Osteoblast (primary cell): ENCODE data around the gene LRP2BP. TPM values are rescaled to one million over a fixed set of nuclear protein-coding genes. Genes with fewer than 3 reads are reported as not detected.

ENCODE experiments used
- DNase-seq: peaks from one replicate; pipeline ENCODE4 v3.0.0; 2011; ENCODE audit warnings: low spot score, mixed read lengths; ENCODE audit not compliant: insufficient read length; ENCODE audit errors: missing footprints
- H2AFZ ChIP-seq: 2 replicates; pipeline ENCODE4 v1.6.0; 2011; ENCODE audit warnings: mild to moderate bottlenecking, low read length
- H3K27ac ChIP-seq: 2 replicates; pipeline ENCODE4 v1.5.1; 2011; ENCODE audit warnings: mild to moderate bottlenecking, low read depth, low read length, moderate library complexity
- H3K27me3 ChIP-seq: 2 replicates; pipeline ENCODE4 v1.6.0; 2012; ENCODE audit warnings: mild to moderate bottlenecking, control low read depth, inconsistent platforms, low read length, moderate library complexity; ENCODE audit not compliant: insufficient read depth
- H3K36me3 ChIP-seq: 2 replicates; pipeline ENCODE4 v1.5.1; 2011; ENCODE audit warnings: mild to moderate bottlenecking, low read length, control low read depth, moderate library complexity; ENCODE audit not compliant: insufficient read depth
- H3K4me1 ChIP-seq: 2 replicates; pipeline ENCODE4 v1.5.1; 2011; ENCODE audit warnings: mild to moderate bottlenecking, low read length, control low read depth, moderate library complexity; ENCODE audit not compliant: insufficient read depth
- H3K4me2 ChIP-seq: 2 replicates; pipeline ENCODE4 v1.6.0; 2011; ENCODE audit warnings: mild to moderate bottlenecking, low read length; ENCODE audit not compliant: insufficient read depth
- H3K4me3 ChIP-seq: fragments of 200-600 bp; sonication (generic); 3 replicates; pipeline ENCODE4 v1.5.1; 2012; ENCODE audit warnings: mild to moderate bottlenecking, low read length, inconsistent platforms; ENCODE audit not compliant: insufficient read depth
- H3K79me2 ChIP-seq: 2 replicates; pipeline ENCODE4 v1.6.0; 2012; ENCODE audit warnings: mild to moderate bottlenecking, low read length, control low read depth, inconsistent platforms; ENCODE audit not compliant: insufficient read depth
- H3K9me3 ChIP-seq: 2 replicates; pipeline ENCODE4 v1.5.1; 2011; ENCODE audit warnings: low read depth, low read length, control low read depth
- H4K20me1 ChIP-seq: 2 replicates; pipeline ENCODE4 v1.6.0; 2012; ENCODE audit warnings: mild to moderate bottlenecking, low read length, control low read depth; ENCODE audit not compliant: insufficient read depth
- CTCF ChIP-seq: IDR thresholded peaks from 2 replicates; pipeline ENCODE4 v1.5.1; 2011; ENCODE audit warnings: mild to moderate bottlenecking, low read depth, low read length, moderate library complexity; ENCODE audit errors: extremely low read depth
- total RNA-seq: library from RNA; depleted of rRNA; stranded (reverse); fragments of >200 nt; gene quantifications from 2 replicates; pipeline ENCODE4 v1.2.3, GENCODE V29; 2012

Gene LRP2BP
- total RNA-seq, 1 donor, result 1.4 TPM

GRCh38 chr4:185435466-185435865 lies 39.7 kb upstream of the LRP2BP start:
- Histone ChIP-seq H3K36me3 (no peaks in the 10 kb centered on the region), H3K4me1 (no peaks in the 10 kb centered on the region), H3K27me3 (no peaks in the 10 kb centered on the region), H3K9me3 (no peaks in the 10 kb centered on the region), H3K4me3 (no peak overlapping the region), H3K79me2 (no peaks in the 10 kb centered on the region), H4K20me1 (no peaks in the 10 kb centered on the region), H3K27ac (no peak overlapping the region), H2AFZ (no peak overlapping the region), H3K4me2 (no peak overlapping the region)
- no peak for DNase-seq
- no peak for TF ChIP-seq CTCF

GRCh38 chr4:185429660-185430059 lies 33.9 kb upstream of the LRP2BP start:
- no peak for DNase-seq
- Histone ChIP-seq H3K27ac (no peak overlapping the region), H3K4me2 (no peak overlapping the region), H4K20me1 (no peaks in the 10 kb centered on the region), H3K4me1 (peaks cover 5% of the 10 kb centered on the region), H3K4me3 (no peak overlapping the region), H3K9me3 (no peaks in the 10 kb centered on the region), H3K36me3 (no peaks in the 10 kb centered on the region), H3K27me3 (no peaks in the 10 kb centered on the region), H2AFZ (no peak overlapping the region), H3K79me2 (peaks cover 10% of the 10 kb centered on the region)
- no peak for TF ChIP-seq CTCF

GRCh38 chr4:185426960-185427688 lies 31.4 kb upstream of the LRP2BP start:
- Histone ChIP-seq H3K27ac (no peak overlapping the region), H3K9me3 (no peaks in the 10 kb centered on the region), H3K36me3 (no peaks in the 10 kb centered on the region), H3K4me1 (peaks cover 17% of the 10 kb centered on the region), H3K4me2 (no peak overlapping the region), H2AFZ (no peak overlapping the region), H3K4me3 (no peak overlapping the region), H3K27me3 (no peaks in the 10 kb centered on the region), H4K20me1 (no peaks in the 10 kb centered on the region), H3K79me2 (peaks cover 29% of the 10 kb centered on the region)
- TF ChIP-seq CTCF, result no peak
- DNase-seq, result no peak

GRCh38 chr4:185425647-185426352 lies 30.1 kb upstream of the LRP2BP start, which contains the start of gene UFSP2:
UFSP2 (minus strand) TSS chr4:185425964; CDS start chr4:185425868, 96 bp downstream.
- no peak for TF ChIP-seq CTCF
- H3K4me1 ChIP-seq, result peaks cover 30% of the 10 kb centered on the region
- peak; percentile 95 for DNase-seq

More at GRCh38 chr4:185425647-185426352, 30.1 kb upstream of the LRP2BP start, which contains the start of gene UFSP2:
- H3K9me3 ChIP-seq, result no peaks in the 10 kb centered on the region
- H4K20me1 ChIP-seq, result peaks cover 3% of the 10 kb centered on the region
- H3K4me3 ChIP-seq, result peak within 1 kb of the TSS; percentile 74
- no peaks in the 10 kb centered on the region for H3K27me3 ChIP-seq
- H3K79me2 ChIP-seq, result peaks cover 29% of the 10 kb centered on the region
- peak within 1 kb of the TSS; percentile 83 for H3K4me2 ChIP-seq
- no peaks in the 10 kb centered on the region for H3K36me3 ChIP-seq
- H3K27ac ChIP-seq, result peak within 1 kb of the TSS; percentile 100
- H2AFZ ChIP-seq, result peak within 1 kb of the TSS; percentile 99
